GM08714 (cell line): Measurements from ENCODE around the gene UCN3.

Experiments
- H3K4me3 ChIP-seq: fragments of 200-500 bp; sonication (Bioruptor generic); 2 replicates; pipeline ENCODE4 v1.5.1; 2014; ENCODE audit warnings: mild to moderate bottlenecking, low read length, inconsistent platforms
- ZNF274 ChIP-seq: IDR thresholded peaks from 2 replicates; pipeline ENCODE4 v1.6.1; 2012; ENCODE audit warnings: mild to moderate bottlenecking, low read depth, low read length

The UCN3 gene

DNA sequence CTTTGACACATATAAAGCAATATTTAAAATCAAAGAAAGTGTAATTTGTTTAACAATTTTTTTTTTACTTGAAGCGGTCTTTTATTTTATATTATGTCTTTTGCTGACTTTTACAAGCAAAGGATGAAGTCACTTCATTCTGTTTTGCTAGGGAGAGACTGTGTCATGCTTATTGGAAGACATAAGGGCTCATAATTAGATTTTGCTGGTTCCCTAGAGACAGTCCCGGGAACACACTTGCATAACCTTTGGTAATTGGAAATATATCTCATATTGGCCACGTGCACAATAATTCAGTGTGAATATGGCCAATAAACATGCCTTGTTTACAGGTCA is 47.1 kb downstream of the UCN3 start:
- no peak for TF ChIP-seq ZNF274
- H3K4me3 ChIP-seq, result peak overlapping the region; percentile 96; the same call in 1 of the 2 replicates

DNA sequence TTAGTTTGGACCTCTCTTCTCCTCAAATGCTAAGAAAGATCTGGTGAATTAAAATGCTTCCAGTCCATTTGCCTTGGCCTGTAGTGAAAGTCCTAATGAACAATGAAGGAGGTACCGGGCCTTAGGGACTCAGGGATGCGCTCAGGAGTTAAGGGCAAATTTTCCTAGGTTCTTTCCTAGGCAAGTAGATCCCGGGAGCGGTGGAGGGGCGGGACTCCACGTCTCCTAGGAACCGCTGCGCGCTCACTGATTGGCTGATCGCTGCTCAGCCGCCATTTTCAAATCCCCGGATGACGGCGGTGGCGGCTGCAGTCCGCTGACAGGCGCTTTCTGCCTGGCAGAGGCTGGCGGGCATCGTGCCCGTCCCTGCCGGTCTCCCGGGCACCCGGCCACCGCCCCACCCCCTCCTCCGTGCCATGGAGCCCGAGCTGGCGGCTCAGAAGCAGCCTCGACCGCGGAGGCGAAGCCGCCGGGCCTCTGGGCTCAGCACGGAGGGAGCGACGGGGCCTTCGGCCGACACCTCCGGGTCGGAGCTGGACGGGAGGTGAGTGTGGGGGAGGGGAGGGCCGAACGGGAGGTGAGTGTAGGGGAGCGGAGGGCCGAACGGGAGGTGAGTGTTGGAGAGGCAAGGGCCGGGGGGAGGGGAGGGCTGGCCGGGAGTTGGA is 47.6 kb downstream of the UCN3 start, which contains the start of gene NET1:
TSS of gene NET1 (plus strand) at position 281 of the 665 bp plus-strand sequence. CDS start at position 417, 136 bp downstream.
- H3K4me3 ChIP-seq, result peak within 1 kb of the TSS; percentile 96
- no peak for TF ChIP-seq ZNF274

DNA sequence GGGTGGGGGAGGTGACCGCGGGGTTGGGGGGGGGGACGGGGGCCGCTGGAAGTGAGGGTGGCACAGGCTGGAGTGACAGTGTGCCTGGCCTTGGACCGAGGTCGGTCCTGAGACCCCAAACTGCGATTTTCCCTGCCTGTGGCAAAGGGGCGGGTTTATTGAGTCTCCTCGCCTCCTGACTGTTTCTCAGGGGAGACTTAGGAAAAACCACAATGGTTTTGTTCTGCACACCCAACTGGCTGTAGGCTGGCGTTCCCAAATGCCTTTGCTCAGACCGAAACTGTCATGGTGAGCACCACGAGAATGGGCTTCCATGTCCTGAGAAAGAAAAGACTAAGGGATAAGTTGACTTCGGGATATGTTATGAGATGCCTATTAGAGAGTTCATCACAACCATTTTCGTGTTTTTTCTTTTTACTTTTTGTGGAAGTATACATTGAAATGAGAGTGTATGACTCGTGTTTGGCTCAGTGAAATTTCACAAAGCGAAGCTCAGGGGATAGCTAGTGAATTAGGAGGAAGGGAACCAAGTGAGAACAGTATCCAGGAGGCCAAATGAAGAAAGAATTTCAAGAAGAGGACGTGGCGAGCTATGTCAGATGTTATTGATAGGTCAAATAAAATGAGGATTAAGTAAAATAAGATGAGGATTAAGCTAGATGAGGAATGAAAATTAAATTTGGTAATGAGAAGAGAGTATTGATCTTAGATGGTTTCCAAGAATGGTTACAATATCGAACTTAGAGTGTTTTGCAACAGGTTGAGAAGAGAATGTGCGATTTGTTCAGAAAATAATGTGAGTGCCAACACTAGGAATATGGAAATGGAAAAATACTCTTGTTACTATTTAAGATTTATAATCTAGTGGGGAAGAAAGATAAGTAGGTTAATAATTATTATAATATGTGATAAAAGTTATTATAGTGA is 48.5 kb downstream of the UCN3 start:
- H3K4me3 ChIP-seq, result peak overlapping the region; percentile 96

DNA sequence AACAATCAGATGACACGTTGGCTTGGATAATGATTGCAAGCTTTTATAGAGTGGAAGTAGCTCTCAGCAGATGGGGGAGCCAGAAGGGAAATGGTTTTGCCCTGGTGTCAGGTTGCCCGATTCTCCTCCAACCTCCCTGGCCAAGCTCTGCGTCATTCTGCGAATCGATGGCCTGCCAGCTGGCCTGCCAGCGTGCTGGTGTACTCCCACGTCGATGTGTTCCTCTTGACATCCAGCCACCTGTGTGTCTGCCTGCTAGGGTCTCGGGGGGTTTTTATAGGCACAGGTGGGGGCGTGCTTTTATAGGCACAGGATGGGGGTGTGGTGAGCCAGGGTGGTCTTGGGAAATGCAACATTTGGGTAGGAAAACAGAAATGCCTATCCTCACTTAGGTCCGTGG is 52.2 kb downstream of the UCN3 start:
- H3K4me3 ChIP-seq, result no peak overlapping the region

More for the DNA sequence above, 48.5 kb downstream of the UCN3 start:
- TF ChIP-seq ZNF274, result no peak

DNA sequence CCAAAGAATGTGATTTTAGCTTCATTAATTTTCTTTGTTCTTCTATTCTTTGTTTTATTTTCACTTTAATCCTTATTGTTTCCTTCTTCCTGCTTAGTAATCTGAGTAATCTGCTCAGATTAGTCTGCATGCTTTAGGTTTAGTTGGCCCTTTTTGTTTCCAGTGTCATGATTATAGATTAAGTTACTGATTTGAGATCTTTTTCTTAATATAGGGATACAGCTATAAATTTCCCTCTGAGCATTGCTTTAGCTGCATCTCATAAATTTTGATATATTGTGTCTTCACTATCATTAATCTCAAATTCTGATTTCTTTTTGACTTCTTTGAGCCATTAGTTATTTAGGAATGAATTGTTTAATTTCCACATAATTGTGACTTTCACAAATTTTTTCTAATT is 53.8 kb downstream of the UCN3 start:
- TF ChIP-seq ZNF274, result no peak

More for the DNA sequence above, 52.2 kb downstream of the UCN3 start:
- no peak for TF ChIP-seq ZNF274

DNA sequence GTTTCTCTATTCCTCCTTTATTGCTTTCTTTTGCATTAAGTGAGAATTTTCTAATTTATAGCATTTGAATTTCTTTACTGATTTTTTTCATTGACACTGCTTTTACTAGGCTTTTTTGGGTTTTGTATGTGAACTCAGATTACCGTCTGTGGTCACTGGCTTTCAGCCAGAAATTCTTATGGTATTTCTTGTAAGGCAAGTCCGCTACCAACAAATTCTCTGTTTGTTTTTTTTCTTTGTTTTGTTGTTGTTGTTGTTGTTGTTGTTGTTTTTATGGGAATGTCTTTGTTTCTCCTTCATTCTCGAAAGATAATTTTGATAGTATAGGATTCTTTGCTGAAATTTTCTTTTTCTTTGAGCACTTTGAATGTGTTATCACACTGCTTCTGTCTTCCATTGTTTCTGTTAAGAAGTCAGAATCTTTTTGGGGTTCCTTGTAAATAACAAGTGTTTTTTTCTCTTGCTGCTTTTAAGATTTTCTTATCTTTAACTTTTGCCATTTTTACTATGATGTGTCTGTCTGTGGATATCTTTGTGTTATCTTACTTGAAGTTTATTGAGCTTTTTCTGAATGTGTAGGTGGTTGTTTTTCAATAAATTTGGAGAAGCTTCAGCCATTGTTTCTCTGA is 54.8 kb downstream of the UCN3 start:
- H3K4me3 ChIP-seq, result no peak overlapping the region
- no peak for TF ChIP-seq ZNF274

More for the DNA sequence above, 53.8 kb downstream of the UCN3 start:
- no peak overlapping the region for H3K4me3 ChIP-seq

DNA sequence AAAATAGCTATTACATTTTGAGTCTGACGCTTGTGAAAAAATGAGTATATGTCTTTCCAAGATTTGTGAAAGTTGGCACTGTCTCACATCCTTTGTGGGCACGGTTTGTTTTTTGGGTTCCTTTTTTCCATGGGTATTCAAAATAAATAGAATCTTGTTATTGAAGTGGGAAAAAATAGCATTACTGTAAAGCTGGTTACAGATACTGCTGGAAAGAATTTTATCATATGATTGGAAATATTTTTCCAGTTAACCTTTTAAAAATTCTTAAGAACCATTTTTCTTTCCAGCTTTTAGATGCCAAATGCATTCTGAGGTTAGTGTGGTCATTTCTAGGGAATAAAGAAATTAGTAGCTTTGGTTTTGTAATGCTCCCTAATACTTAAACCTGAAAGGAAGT is 59.0 kb downstream of the UCN3 start:
- no peak overlapping the region for H3K4me3 ChIP-seq
- TF ChIP-seq ZNF274, result no peak
